HCT116 (cell line): Measurements from ENCODE around the gene SLC9A9.

Source experiments
- EZH2phosphoT487 ChIP-seq: fragments of 200-600 bp; IDR thresholded peaks from 2 replicates; pipeline ENCODE4 v1.6.1; 2018; ENCODE audit warnings: antibody characterized with exemption, borderline replicate concordance
- TF ChIP-seq, protein P1 (sequence below), 3 experiments: fragments of 200-600 bp in 1 of 3; sonication (generic) in 1 of 3; IDR thresholded peaks in 2 of 3; conservative IDR thresholded peaks in 1 of 3; 2 replicates each; pipeline ENCODE4 v1.5.1; 2012 to 2017; ENCODE audit warnings: low read depth in 2 of 3, low read length in 2 of 3, antibody characterized with exemption in 1 of 3, borderline replicate concordance in 1 of 3, control low read depth in 1 of 3, mild to moderate bottlenecking in 1 of 3, mixed read lengths in 1 of 3, mixed run types in 1 of 3, moderate library complexity in 1 of 3; ENCODE audit not compliant: insufficient read depth in 1 of 3

DNA sequence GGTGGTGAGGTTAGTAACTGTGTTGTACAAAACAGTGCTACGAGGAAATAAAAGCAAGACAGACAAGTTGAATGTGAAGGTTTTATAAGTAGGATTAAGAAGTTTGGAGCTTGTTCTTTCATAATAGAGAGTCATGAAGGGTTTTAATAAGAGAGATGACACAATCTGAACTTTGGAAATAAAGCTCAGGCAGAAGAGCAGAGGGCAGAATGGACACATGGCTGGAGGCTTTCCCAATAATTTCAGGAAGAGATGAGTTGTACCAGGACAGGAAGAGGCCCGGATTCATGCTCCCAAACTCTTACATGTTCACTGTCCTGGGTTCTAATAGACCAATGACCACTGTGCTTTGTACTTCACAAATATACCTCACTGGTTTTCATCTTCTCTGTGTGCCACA, 194.8 kb downstream of the SLC9A9 start:
- TF ChIP-seq, protein P1, sequence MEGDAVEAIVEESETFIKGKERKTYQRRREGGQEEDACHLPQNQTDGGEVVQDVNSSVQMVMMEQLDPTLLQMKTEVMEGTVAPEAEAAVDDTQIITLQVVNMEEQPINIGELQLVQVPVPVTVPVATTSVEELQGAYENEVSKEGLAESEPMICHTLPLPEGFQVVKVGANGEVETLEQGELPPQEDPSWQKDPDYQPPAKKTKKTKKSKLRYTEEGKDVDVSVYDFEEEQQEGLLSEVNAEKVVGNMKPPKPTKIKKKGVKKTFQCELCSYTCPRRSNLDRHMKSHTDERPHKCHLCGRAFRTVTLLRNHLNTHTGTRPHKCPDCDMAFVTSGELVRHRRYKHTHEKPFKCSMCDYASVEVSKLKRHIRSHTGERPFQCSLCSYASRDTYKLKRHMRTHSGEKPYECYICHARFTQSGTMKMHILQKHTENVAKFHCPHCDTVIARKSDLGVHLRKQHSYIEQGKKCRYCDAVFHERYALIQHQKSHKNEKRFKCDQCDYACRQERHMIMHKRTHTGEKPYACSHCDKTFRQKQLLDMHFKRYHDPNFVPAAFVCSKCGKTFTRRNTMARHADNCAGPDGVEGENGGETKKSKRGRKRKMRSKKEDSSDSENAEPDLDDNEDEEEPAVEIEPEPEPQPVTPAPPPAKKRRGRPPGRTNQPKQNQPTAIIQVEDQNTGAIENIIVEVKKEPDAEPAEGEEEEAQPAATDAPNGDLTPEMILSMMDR (IDR thresholded peaks at IDR 0.05 in 2 of 3, conservative IDR thresholded peaks at IDR 0.05 in 1 of 3; ENCODE audit: borderline replicate concordance in 1 of 3, insufficient read depth in 1 of 3, low read depth in 2 of 3, low read length in 2 of 3), result no peak
- TF ChIP-seq EZH2phosphoT487, result no peak
